ENCODE results near the gene PPM1N. TPM values are rescaled to one million over a fixed set of nuclear protein-coding genes. Genes with fewer than 3 reads are reported as not detected.

PPM1N gene
- total and polyA plus RNA-seq, 2 experiments from 2014 or later, result 0.32 to 0.63 TPM

DNA sequence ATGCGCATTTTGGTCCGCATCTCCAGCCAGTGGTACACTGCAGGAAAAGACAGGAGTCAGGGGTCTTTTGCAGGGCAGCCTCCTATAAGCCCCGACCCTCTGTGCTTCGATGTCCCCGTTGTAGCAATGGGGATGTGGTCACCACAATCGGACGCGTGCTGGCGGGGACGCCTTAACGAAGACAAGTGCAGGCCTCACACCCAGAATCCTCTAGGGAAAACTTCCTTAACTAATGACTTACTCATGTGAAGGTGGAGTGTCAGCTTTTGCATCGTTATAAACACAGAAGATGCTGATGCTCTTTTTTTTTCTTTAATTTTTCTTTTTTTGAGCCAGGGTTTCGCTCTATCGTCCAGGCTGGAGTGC lies 31.2 kb downstream of the PPM1N start:
- 0 out of 2 replicates have a peak, but pooled peaks cover 1% of the 10 kb centered on the region for H3K79me2 ChIP-seq (ENCODE audit: insufficient read depth)
- H3K9ac ChIP-seq, result no peak overlapping the region
- WGBS, 2 experiments (ENCODE audit: low coverage in 1 of 2, low lambda C conversion rate in 2 of 2, missing lambda C conversion rate in 2 of 2), result 44 to 47% methylated on average over 14 of the region's 14 CpGs
- no peak overlapping the region for H3K4me2 ChIP-seq (ENCODE audit: unreplicated experiment)
- no peaks in the 10 kb centered on the region for H3K9me3 ChIP-seq (ENCODE audit: low read depth)
- peaks cover 17% of the 10 kb centered on the region for H3F3A ChIP-seq (ENCODE audit: insufficient read depth)
- H3K27me3 ChIP-seq (replicated peaks; ENCODE audit: insufficient read depth), result no peaks in the 10 kb centered on the region
- no peaks in the 10 kb centered on the region for H3K9me2 ChIP-seq (ENCODE audit: insufficient read depth)
- TF ChIP-seq EZH2 (IDR thresholded peaks at IDR 0.05; ENCODE audit: insufficient read depth, poor library complexity, severe bottlenecking) (no peak), EZH2phosphoT487 (IDR thresholded peaks at IDR 0.05; ENCODE audit: insufficient read depth, low read depth) (no peak)
- no peaks in the 10 kb centered on the region for H4K20me1 ChIP-seq (ENCODE audit: insufficient read depth)
- in situ Hi-C loops (cut with MboI), result no loop called here
- no peak overlapping the region for H3K4me3 ChIP-seq
- peaks cover 33% of the 10 kb centered on the region for H3K36me3 ChIP-seq (ENCODE audit: low read depth)
- H3K27ac ChIP-seq, result no peak overlapping the region
- DNase-seq, result peak; percentile 35
- H2AFZ ChIP-seq, result no peak overlapping the region
- H3K4me1 ChIP-seq (ENCODE audit: insufficient read depth), result peaks cover 5% of the 10 kb centered on the region; the same call in 1 of the 2 replicates

GRCh38 chr19:45531349-45531748 lies 33.1 kb downstream of the PPM1N start:
- in situ Hi-C loops (cut with MboI), result no loop called here
- H3F3A ChIP-seq (ENCODE audit: insufficient read depth), result peaks cover 20% of the 10 kb centered on the region
- H3K9ac ChIP-seq, result no peak overlapping the region
- TF ChIP-seq EZH2phosphoT487 (IDR thresholded peaks at IDR 0.05; ENCODE audit: insufficient read depth, low read depth), result no peak
- H4K20me1 ChIP-seq (ENCODE audit: insufficient read depth), result no peaks in the 10 kb centered on the region
- H3K36me3 ChIP-seq (ENCODE audit: low read depth), result peaks cover 14% of the 10 kb centered on the region; the same call in 1 of the 2 replicates
- DNase-seq, result no peak
- H3K9me2 ChIP-seq (ENCODE audit: insufficient read depth), result no peaks in the 10 kb centered on the region
- 100% methylated on average over 1 of the region's 1 CpG for WGBS, 2 experiments (ENCODE audit: low coverage in 1 of 2, low lambda C conversion rate in 2 of 2, missing lambda C conversion rate in 2 of 2)
- no peak overlapping the region for H3K27ac ChIP-seq
- peaks cover 5% of the 10 kb centered on the region; the same call in 1 of the 2 replicates for H3K4me1 ChIP-seq (ENCODE audit: insufficient read depth)
- no peaks in the 10 kb centered on the region for H3K9me3 ChIP-seq (ENCODE audit: low read depth)
- no peak overlapping the region for H3K4me2 ChIP-seq (ENCODE audit: unreplicated experiment)
- H3K4me3 ChIP-seq, result no peak overlapping the region
- H3K79me2 ChIP-seq (ENCODE audit: insufficient read depth), result no peaks in the 10 kb centered on the region
- H2AFZ ChIP-seq, result no peak overlapping the region
- H3K27me3 ChIP-seq (replicated peaks; ENCODE audit: insufficient read depth), result no peaks in the 10 kb centered on the region

DNA sequence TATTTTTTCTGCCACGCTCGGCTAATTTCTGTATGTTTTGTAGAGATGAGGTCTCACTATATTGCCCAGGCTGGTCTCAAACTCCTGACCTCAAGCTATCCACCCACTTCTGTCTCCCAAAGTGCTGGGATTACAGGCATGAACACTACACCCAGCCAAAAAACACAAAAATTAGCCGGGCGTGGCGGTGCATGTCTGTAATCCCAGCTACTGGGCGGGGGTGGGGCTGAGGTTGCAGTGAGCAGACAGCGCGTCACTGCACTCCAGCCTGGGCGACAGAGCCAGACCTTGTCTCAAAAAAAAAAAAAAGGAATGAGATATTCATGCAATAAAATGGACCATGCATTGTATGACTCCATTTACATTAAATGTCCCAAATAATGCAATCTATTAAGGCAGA lies 41.2 kb downstream of the PPM1N start:
- Histone ChIP-seq H3F3A (ENCODE audit: insufficient read depth) (0 out of 2 replicates have a peak, but pooled peaks cover 7% of the 10 kb centered on the region), H3K27me3 (replicated peaks; ENCODE audit: insufficient read depth) (no peaks in the 10 kb centered on the region), H3K9me3 (ENCODE audit: low read depth) (no peaks in the 10 kb centered on the region), H3K4me1 (ENCODE audit: insufficient read depth) (peaks cover 8% of the 10 kb centered on the region; the same call in 1 of the 2 replicates), H3K4me3 (no peak overlapping the region), H3K36me3 (ENCODE audit: low read depth) (no peaks in the 10 kb centered on the region), H3K27ac (no peak overlapping the region), H2AFZ (no peak overlapping the region), H3K79me2 (ENCODE audit: insufficient read depth) (no peaks in the 10 kb centered on the region), H3K9ac (no peak overlapping the region), H4K20me1 (ENCODE audit: insufficient read depth) (no peaks in the 10 kb centered on the region), H3K9me2 (ENCODE audit: insufficient read depth) (no peaks in the 10 kb centered on the region), H3K4me2 (ENCODE audit: unreplicated experiment) (no peak overlapping the region)
- DNase-seq, result no peak
- in situ Hi-C loops (cut with MboI), result no loop called here
- 83 to 88% methylated on average over 9 of the region's 9 CpGs for WGBS, 2 experiments (ENCODE audit: low coverage in 1 of 2, low lambda C conversion rate in 2 of 2, missing lambda C conversion rate in 2 of 2)
- TF ChIP-seq EZH2 (IDR thresholded peaks at IDR 0.05; ENCODE audit: insufficient read depth, poor library complexity, severe bottlenecking) (no peak), EZH2phosphoT487 (IDR thresholded peaks at IDR 0.05; ENCODE audit: insufficient read depth, low read depth) (no peak)

DNA sequence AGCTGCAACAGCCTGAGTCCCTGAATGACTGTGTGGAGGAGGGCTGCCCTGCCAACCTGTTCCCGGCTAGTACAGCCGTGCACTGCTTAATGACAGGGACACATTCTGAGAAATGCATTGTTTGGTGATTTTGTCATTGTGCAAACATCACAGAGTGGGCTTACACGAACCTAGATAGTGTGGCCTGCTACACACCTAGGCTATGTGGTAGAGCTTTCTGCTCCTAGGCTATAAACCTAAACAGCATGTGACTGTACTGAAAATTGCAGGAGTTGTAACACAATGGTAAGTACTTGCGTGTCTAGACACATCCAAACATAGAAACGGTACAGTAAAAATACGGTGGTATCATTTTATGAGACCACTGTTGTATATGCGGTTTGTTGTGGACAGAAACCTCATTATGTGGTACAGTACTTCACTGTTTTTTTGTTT lies 44.0 kb downstream of the PPM1N start:
- no peaks in the 10 kb centered on the region for H3K27me3 ChIP-seq (replicated peaks; ENCODE audit: insufficient read depth)
- no peaks in the 10 kb centered on the region for H3K79me2 ChIP-seq (ENCODE audit: insufficient read depth)
- H3K4me1 ChIP-seq (ENCODE audit: insufficient read depth), result peaks cover 8% of the 10 kb centered on the region; the same call in 1 of the 2 replicates
- no peak overlapping the region for H3K27ac ChIP-seq
- DNase-seq, result no peak
- in situ Hi-C loops (cut with MboI), result no loop called here
- no peaks in the 10 kb centered on the region for H3K9me3 ChIP-seq (ENCODE audit: low read depth)
- no peak for TF ChIP-seq EZH2 (IDR thresholded peaks at IDR 0.05; ENCODE audit: insufficient read depth, poor library complexity, severe bottlenecking)
- TF ChIP-seq EZH2phosphoT487 (IDR thresholded peaks at IDR 0.05; ENCODE audit: insufficient read depth, low read depth), result no peak
- H3F3A ChIP-seq (ENCODE audit: insufficient read depth), result 0 out of 2 replicates have a peak, but pooled peaks cover 3% of the 10 kb centered on the region
- H3K4me2 ChIP-seq (ENCODE audit: unreplicated experiment), result no peak overlapping the region
- no peaks in the 10 kb centered on the region for H3K9me2 ChIP-seq (ENCODE audit: insufficient read depth)
- no peak overlapping the region for H3K9ac ChIP-seq
- WGBS, 2 experiments (ENCODE audit: low coverage in 1 of 2, low lambda C conversion rate in 2 of 2, missing lambda C conversion rate in 2 of 2), result 78 to 83% methylated on average over 7 of the region's 7 CpGs
- H3K36me3 ChIP-seq (ENCODE audit: low read depth), result no peaks in the 10 kb centered on the region
- H2AFZ ChIP-seq, result no peak overlapping the region
- H4K20me1 ChIP-seq (ENCODE audit: insufficient read depth), result no peaks in the 10 kb centered on the region
- H3K4me3 ChIP-seq, result no peak overlapping the region
